Neuronal stem cell (in vitro differentiated cells): ENCODE data around the gene MED16.
A peak's percentile ranks its signal among the peaks of the same experiment; 100 is the strongest.
"Not testable (repeated sequence)": the region's sequence is repeated elsewhere in the genome, so short reads cannot be mapped to it uniquely, and the experiment has no call there.

ENCODE experiments used
- DNase-seq: peaks from one replicate; pipeline ENCODE4 v3.0.0-alpha.2; 2013; ENCODE audit warnings: low spot score
- H2AFZ ChIP-seq: one replicate; pipeline ENCODE4 v1.6.1; 2013; ENCODE audit warnings: mild to moderate bottlenecking, low read length, inconsistent platforms
- H2AK5ac ChIP-seq: 2 replicates; pipeline ENCODE4 v1.6.1; 2013; ENCODE audit warnings: low read depth, mild to moderate bottlenecking, inconsistent platforms, low read length, moderate library complexity, mixed read lengths
- H2BK120ac ChIP-seq: 2 replicates; pipeline ENCODE4 v1.6.1; 2013; ENCODE audit warnings: low read depth, mild to moderate bottlenecking, inconsistent platforms, low read length, moderate library complexity, mixed read lengths
- H2BK12ac ChIP-seq: one replicate; pipeline ENCODE4 v1.6.1; 2013; ENCODE audit warnings: low read length, inconsistent platforms
- H2BK15ac ChIP-seq: 2 replicates; pipeline ENCODE4 v1.6.1; 2013; ENCODE audit warnings: mild to moderate bottlenecking, low read length, inconsistent platforms, mixed read lengths
- H2BK5ac ChIP-seq: one replicate; pipeline ENCODE4 v1.6.1; 2013; ENCODE audit warnings: inconsistent platforms, mild to moderate bottlenecking, low read length, moderate library complexity
- H3K14ac ChIP-seq: one replicate; pipeline ENCODE4 v1.6.1; 2013; ENCODE audit warnings: low read length, inconsistent platforms
- H3K18ac ChIP-seq: 2 replicates; pipeline ENCODE4 v1.6.1; 2013; ENCODE audit warnings: low read length, inconsistent platforms
- H3K23ac ChIP-seq: 2 replicates; pipeline ENCODE4 v1.6.1; 2013; ENCODE audit warnings: low read depth, mild to moderate bottlenecking, mixed read lengths, low read length, inconsistent platforms; ENCODE audit not compliant: poor library complexity
- H3K27ac ChIP-seq: replicated peaks from 3 replicates; pipeline ENCODE4 v1.5.1; 2013; ENCODE audit warnings: low read length, inconsistent platforms
- H3K27me3 ChIP-seq, 3 experiments: 2 replicates each; pipeline ENCODE4 v1.6.1; 2013; ENCODE audit warnings: low read length in 3 of 3, mild to moderate bottlenecking in 2 of 3, inconsistent platforms in 1 of 3, low read depth in 1 of 3, mixed read lengths in 1 of 3, moderate library complexity in 1 of 3; ENCODE audit not compliant: control insufficient read depth in 3 of 3, insufficient read depth in 3 of 3
- H3K36me3 ChIP-seq, 2 donors: replicated peaks in 1 of 2; 2 replicates each; pipeline ENCODE4 v1.6.1; 2013; ENCODE audit warnings: low read length in 2 of 2; ENCODE audit not compliant: control insufficient read depth in 2 of 2, insufficient read depth in 2 of 2
- H3K4ac ChIP-seq: 2 replicates; pipeline ENCODE4 v1.6.1; 2013; ENCODE audit warnings: inconsistent platforms, mild to moderate bottlenecking, low read length, moderate library complexity
- H3K4me1 ChIP-seq, 2 donors: 1 replicate in 1 of 2; 2 replicates in 1 of 2; pipeline ENCODE4 v1.6.1; 2013; ENCODE audit warnings: low read length in 2 of 2, low read depth in 1 of 2; ENCODE audit not compliant: control insufficient read depth in 2 of 2, insufficient read depth in 1 of 2
- H3K4me2 ChIP-seq: one replicate; pipeline ENCODE4 v1.6.1; 2013; ENCODE audit warnings: mild to moderate bottlenecking, low read length, inconsistent platforms; ENCODE audit not compliant: insufficient read depth, poor library complexity, severe bottlenecking
- H3K4me3 ChIP-seq, 2 donors: 2 replicates each; pipeline ENCODE4 v1.5.1; 2013; ENCODE audit warnings: low read length in 2 of 2, mild to moderate bottlenecking in 2 of 2, inconsistent platforms in 1 of 2, moderate library complexity in 1 of 2
- H3K79me1 ChIP-seq: one replicate; pipeline ENCODE4 v1.6.1; 2013; ENCODE audit warnings: low read depth, mild to moderate bottlenecking, inconsistent platforms, low read length, moderate library complexity
- H3K9ac ChIP-seq: one replicate; pipeline ENCODE4 v1.6.1; 2013; ENCODE audit warnings: mild to moderate bottlenecking, low read depth, low read length, inconsistent platforms; ENCODE audit not compliant: poor library complexity
- H3K9me3 ChIP-seq, 2 donors: replicated peaks in 1 of 2; 2 replicates each; pipeline versions ENCODE3 to v1.6.1; 2013; ENCODE audit warnings: low read length in 2 of 2, mild to moderate bottlenecking in 2 of 2, inconsistent platforms in 1 of 2, low read depth in 1 of 2, mixed read lengths in 1 of 2, moderate library complexity in 1 of 2; ENCODE audit not compliant: control insufficient read depth in 2 of 2, insufficient read depth in 1 of 2
- H4K8ac ChIP-seq: one replicate; pipeline ENCODE4 v1.6.1; 2013; ENCODE audit warnings: low read depth, mild to moderate bottlenecking, inconsistent platforms, low read length, moderate library complexity
- H4K91ac ChIP-seq: one replicate; pipeline ENCODE4 v1.6.1; 2013; ENCODE audit warnings: low read length, low read depth, mild to moderate bottlenecking, inconsistent platforms; ENCODE audit not compliant: poor library complexity
- WGBS, 2 donors: extraction: QIAGEN DNeasy Blood & Tissue Kit; methylation state at CpG; one replicate each; pipeline ENCODE4 v1.1.7; 2013; ENCODE audit warnings: missing lambda C conversion rate in 2 of 2, mixed read lengths in 1 of 2; ENCODE audit not compliant: insufficient read length in 2 of 2, insufficient replicate concordance in 1 of 2; ENCODE audit errors: extremely low coverage in 2 of 2; 5-methylcytosine and 5-hydroxymethylcytosine counted together

MED16 gene

DNA sequence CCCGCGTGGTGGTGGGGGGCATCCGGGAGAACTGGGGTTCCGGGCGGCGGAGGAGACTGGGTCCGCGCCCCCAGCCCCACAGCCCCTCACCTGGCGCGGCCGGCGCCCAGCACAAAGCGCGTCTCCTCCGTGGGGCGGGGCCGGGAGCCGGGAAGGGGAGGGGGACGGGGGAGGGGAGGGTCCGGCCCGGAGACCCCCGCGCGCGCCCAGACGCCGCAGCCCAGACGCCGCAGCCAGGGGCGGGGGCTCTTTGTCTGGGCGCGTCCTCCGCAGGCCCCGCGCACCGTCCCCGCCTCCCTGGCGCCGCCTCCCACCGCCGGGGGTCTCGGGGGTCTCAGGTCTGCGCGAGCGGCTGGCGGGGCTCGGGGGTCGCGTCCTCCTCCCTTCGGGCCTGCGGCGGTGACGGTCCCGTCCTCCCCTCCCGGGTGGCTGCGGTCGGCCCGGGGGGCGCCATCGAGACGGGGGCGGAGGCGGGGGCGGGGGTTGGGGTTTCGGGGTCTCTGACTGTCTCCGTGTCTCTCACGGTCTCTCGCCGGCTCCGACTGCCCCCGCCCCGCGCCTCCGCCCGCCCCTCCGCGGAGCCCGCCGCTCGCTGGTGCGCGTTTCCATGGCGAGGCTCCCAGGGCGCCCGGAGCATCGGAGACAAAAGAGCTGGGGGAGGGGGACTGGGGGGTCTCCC lies 71.0 kb downstream of the MED16 start, which contains the start of gene PLPPR3:
TSS of gene PLPPR3 (minus strand) at position 131 of the 679 bp plus-strand sequence. CDS start 396 bp downstream, outside the sequence.
- H3K27me3 ChIP-seq = no peaks in the 10 kb centered on the region
- H3K18ac ChIP-seq = peak within 1 kb of the TSS; percentile 99
- WGBS, 2 donors = no CpG with 5 or more reads among the region's 86 CpGs
- H4K8ac ChIP-seq = no peak within 1 kb of the TSS
- H2BK5ac ChIP-seq = peak within 1 kb of the TSS; percentile 96
- H3K23ac ChIP-seq = peak within 1 kb of the TSS; percentile 96
- peak within 1 kb of the TSS; percentile 100 for H2AK5ac ChIP-seq
- DNase-seq = peak; percentile 79
- peak within 1 kb of the TSS; percentile 88 for H3K9ac ChIP-seq
- peak within 1 kb of the TSS; percentile 89 for H2BK15ac ChIP-seq
- peak within 1 kb of the TSS; percentile 68 for H3K27ac ChIP-seq
- peak within 1 kb of the TSS; percentile 89 for H3K14ac ChIP-seq
- peaks cover 3% of the 10 kb centered on the region for H3K79me1 ChIP-seq
- peaks cover 6% of the 10 kb centered on the region in 2 donors for H3K4me1 ChIP-seq
- peak within 1 kb of the TSS; percentile 88 for H2AFZ ChIP-seq
- peak within 1 kb of the TSS; percentile 72 to 98 for H3K4me3 ChIP-seq
- H2BK120ac ChIP-seq = peak within 1 kb of the TSS; percentile 94
- peak within 1 kb of the TSS; percentile 66 for H3K4me2 ChIP-seq
- H2BK12ac ChIP-seq = peak within 1 kb of the TSS; percentile 94
- H3K9me3 ChIP-seq = no peaks in the 10 kb centered on the region
- H4K91ac ChIP-seq = peak within 1 kb of the TSS; percentile 53
- peaks cover 0 to 6% of the 10 kb centered on the region in 2 donors for H3K36me3 ChIP-seq
- H3K4ac ChIP-seq = peak within 1 kb of the TSS; percentile 93

DNA sequence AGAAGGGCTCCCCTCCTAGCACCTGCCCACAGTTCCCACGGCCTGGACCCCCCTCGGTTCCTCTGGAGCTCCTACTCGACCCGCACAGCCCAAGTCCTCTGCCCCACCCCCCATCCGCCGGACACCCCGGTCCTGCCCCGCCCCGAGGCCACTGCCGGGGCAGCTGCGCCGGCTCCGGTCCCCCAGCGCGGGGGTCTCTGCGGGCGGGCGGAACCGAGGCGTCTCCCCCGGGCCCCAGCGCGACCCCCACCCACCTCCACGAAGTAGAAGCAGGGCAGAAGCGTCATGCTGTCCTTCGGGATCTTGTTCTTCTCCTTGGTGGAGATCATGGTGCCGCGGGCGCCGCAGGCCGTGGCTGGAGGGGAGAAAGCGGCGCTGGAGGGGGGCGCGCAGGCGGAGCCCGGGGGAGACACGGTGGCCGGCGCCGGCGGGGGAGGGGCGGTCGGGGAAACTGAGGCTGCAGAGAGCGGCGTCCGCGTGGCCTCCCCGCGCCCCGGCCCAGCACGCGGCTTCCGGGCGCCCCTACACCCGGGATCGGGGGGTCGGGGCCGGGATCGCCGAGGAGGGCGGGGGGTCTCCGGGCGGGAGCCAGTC lies 71.7 kb downstream of the MED16 start:
- H2BK15ac ChIP-seq = peak overlapping the region; percentile 89
- H2AFZ ChIP-seq = peak overlapping the region; percentile 88
- H3K4me3 ChIP-seq = peak overlapping the region; percentile 72 to 98
- H3K18ac ChIP-seq = peak overlapping the region; percentile 98
- peak overlapping the region; percentile 53 for H4K91ac ChIP-seq
- no peak overlapping the region for H3K27ac ChIP-seq
- WGBS, 2 donors = no CpG with 5 or more reads among the region's 64 CpGs
- H3K9ac ChIP-seq = peak overlapping the region; percentile 88
- H3K4me2 ChIP-seq = peak overlapping the region; percentile 66
- no peaks in the 10 kb centered on the region for H3K9me3 ChIP-seq
- peak overlapping the region; percentile 96 for H2BK5ac ChIP-seq
- H4K8ac ChIP-seq = no peak overlapping the region
- H2BK12ac ChIP-seq = no peak overlapping the region
- no peak overlapping the region for H3K14ac ChIP-seq
- H2BK120ac ChIP-seq = peak overlapping the region; percentile 94
- H3K79me1 ChIP-seq = peaks cover 8% of the 10 kb centered on the region
- peak overlapping the region; percentile 100 for H2AK5ac ChIP-seq
- peak overlapping the region; percentile 84 for H3K4ac ChIP-seq
- peaks cover 6% of the 10 kb centered on the region in 2 donors for H3K4me1 ChIP-seq
- peaks cover 3 to 10% of the 10 kb centered on the region in 2 donors for H3K36me3 ChIP-seq
- H3K23ac ChIP-seq = peak overlapping the region; percentile 96
- H3K27me3 ChIP-seq = no peaks in the 10 kb centered on the region
- DNase-seq = no peak

DNA sequence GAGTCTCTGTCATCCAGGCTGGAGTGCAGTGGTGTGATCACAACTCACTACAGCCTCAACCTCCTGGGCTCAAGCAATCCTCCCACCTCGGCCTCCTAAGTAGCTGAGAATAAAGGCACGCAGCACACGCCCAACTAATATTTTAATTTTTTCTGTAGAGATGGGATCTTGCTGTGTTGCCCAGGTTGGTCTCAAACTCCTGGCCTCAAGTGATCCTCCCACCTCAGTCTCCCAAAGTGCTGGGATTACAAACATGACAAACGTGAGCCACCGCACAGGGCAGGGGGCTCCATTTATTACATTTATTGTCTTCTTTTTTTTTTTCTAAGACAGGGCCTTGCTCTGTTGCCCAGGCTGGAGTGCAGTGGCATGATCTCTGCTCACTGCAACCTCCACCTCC lies 72.8 kb downstream of the MED16 start:
- not testable (repeated sequence) for H2BK15ac ChIP-seq, H3K27me3 ChIP-seq, H3K4me1 ChIP-seq, H4K91ac ChIP-seq, H3K18ac ChIP-seq, H3K4me3 ChIP-seq, H3K14ac ChIP-seq, H2BK12ac ChIP-seq, H4K8ac ChIP-seq, H3K27ac ChIP-seq, H2AFZ ChIP-seq, H2BK120ac ChIP-seq, H3K9ac ChIP-seq, DNase-seq, H3K4me2 ChIP-seq, H3K23ac ChIP-seq, H3K4ac ChIP-seq, H2AK5ac ChIP-seq, H3K9me3 ChIP-seq, H2BK5ac ChIP-seq
- Histone ChIP-seq H3K36me3 (peaks cover 8 to 20% of the 10 kb centered on the region in 2 donors), H3K79me1 (peaks cover 10% of the 10 kb centered on the region)
- WGBS, 2 donors = no CpG with 5 or more reads among the region's 5 CpGs
